Neuron (in vitro differentiated cells): Measurements from ENCODE around the gene SETBP1.

Experiments used
- H2AFZ ChIP-seq: one replicate; pipeline ENCODE4 v1.6.1; 2013; ENCODE audit warnings: low read depth, mild to moderate bottlenecking, inconsistent platforms, low read length, moderate library complexity
- H3K27me3 ChIP-seq: one replicate; pipeline ENCODE4 v1.6.1; 2013; ENCODE audit warnings: low read length; ENCODE audit not compliant: insufficient read depth
- H3K36me3 ChIP-seq: one replicate; pipeline ENCODE4 v1.6.1; 2013; ENCODE audit warnings: low read length; ENCODE audit not compliant: insufficient read depth
- H3K4me1 ChIP-seq: one replicate; pipeline ENCODE4 v1.6.1; 2013; ENCODE audit warnings: low read length; ENCODE audit not compliant: insufficient read depth
- H3K4me3 ChIP-seq: 2 replicates; pipeline ENCODE4 v1.5.1; 2013; ENCODE audit warnings: mild to moderate bottlenecking, low read length, moderate library complexity
- H3K9me3 ChIP-seq: one replicate; pipeline ENCODE4 v1.6.1; 2013; ENCODE audit warnings: low read length

SETBP1 gene

GRCh38 chr18:44801781-44802180 is 121.1 kb downstream of the SETBP1 start:
- Histone ChIP-seq H2AFZ (no peak overlapping the region), H3K9me3 (no peaks in the 10 kb centered on the region), H3K4me3 (no peak overlapping the region), H3K4me1 (peaks cover 19% of the 10 kb centered on the region), H3K36me3 (peaks cover 28% of the 10 kb centered on the region), H3K27me3 (no peaks in the 10 kb centered on the region)

GRCh38 chr18:44802508-44802907 is 121.8 kb downstream of the SETBP1 start:
- no peak overlapping the region for H2AFZ ChIP-seq
- no peaks in the 10 kb centered on the region for H3K27me3 ChIP-seq
- H3K4me3 ChIP-seq: no peak overlapping the region
- peaks cover 17% of the 10 kb centered on the region for H3K4me1 ChIP-seq
- H3K36me3 ChIP-seq: peaks cover 28% of the 10 kb centered on the region
- no peaks in the 10 kb centered on the region for H3K9me3 ChIP-seq

- no peak overlapping the region for H2AFZ ChIP-seq
- H3K4me1 ChIP-seq: peaks cover 17% of the 10 kb centered on the region
- peaks cover 25% of the 10 kb centered on the region for H3K36me3 ChIP-seq
- no peaks in the 10 kb centered on the region for H3K9me3 ChIP-seq
- H3K27me3 ChIP-seq: no peaks in the 10 kb centered on the region
- no peak overlapping the region for H3K4me3 ChIP-seq
Measured at GRCh38 chr18:44803019-44803650, 122.4 kb downstream of the SETBP1 start.

GRCh38 chr18:44804033-44804432 is 123.3 kb downstream of the SETBP1 start:
- H3K4me1 ChIP-seq: peaks cover 17% of the 10 kb centered on the region
- no peak overlapping the region for H2AFZ ChIP-seq
- H3K4me3 ChIP-seq: no peak overlapping the region
- H3K36me3 ChIP-seq: peaks cover 20% of the 10 kb centered on the region
- H3K27me3 ChIP-seq: no peaks in the 10 kb centered on the region
- no peaks in the 10 kb centered on the region for H3K9me3 ChIP-seq

- no peaks in the 10 kb centered on the region for H3K9me3 ChIP-seq
- H3K4me1 ChIP-seq: peaks cover 15% of the 10 kb centered on the region
- no peak overlapping the region for H2AFZ ChIP-seq
- peaks cover 13% of the 10 kb centered on the region for H3K36me3 ChIP-seq
- H3K27me3 ChIP-seq: no peaks in the 10 kb centered on the region
- H3K4me3 ChIP-seq: no peak overlapping the region
Measured at GRCh38 chr18:44805176-44805575, 124.5 kb downstream of the SETBP1 start.

GRCh38 chr18:44805643-44806042 is 125.0 kb downstream of the SETBP1 start:
- peaks cover 9% of the 10 kb centered on the region for H3K36me3 ChIP-seq
- H3K9me3 ChIP-seq: no peaks in the 10 kb centered on the region
- peaks cover 15% of the 10 kb centered on the region for H3K4me1 ChIP-seq
- H3K4me3 ChIP-seq: no peak overlapping the region
- no peak overlapping the region for H2AFZ ChIP-seq
- H3K27me3 ChIP-seq: no peaks in the 10 kb centered on the region

GRCh38 chr18:44807766-44808165 is 127.1 kb downstream of the SETBP1 start:
- peaks cover 5% of the 10 kb centered on the region for H3K4me1 ChIP-seq
- H3K27me3 ChIP-seq: no peaks in the 10 kb centered on the region
- H2AFZ ChIP-seq: no peak overlapping the region
- no peak overlapping the region for H3K4me3 ChIP-seq
- peaks cover 14% of the 10 kb centered on the region for H3K36me3 ChIP-seq
- no peaks in the 10 kb centered on the region for H3K9me3 ChIP-seq

- Histone ChIP-seq H3K4me3 (no peak overlapping the region), H3K36me3 (peaks cover 8% of the 10 kb centered on the region), H3K27me3 (no peaks in the 10 kb centered on the region), H3K4me1 (peaks cover 17% of the 10 kb centered on the region), H3K9me3 (no peaks in the 10 kb centered on the region), H2AFZ (no peak overlapping the region)
Measured at GRCh38 chr18:44811572-44812125, 131.0 kb downstream of the SETBP1 start.

- Histone ChIP-seq H3K4me3 (no peak overlapping the region), H3K36me3 (peaks cover 8% of the 10 kb centered on the region), H3K27me3 (no peaks in the 10 kb centered on the region), H3K4me1 (peaks cover 22% of the 10 kb centered on the region), H3K9me3 (no peaks in the 10 kb centered on the region), H2AFZ (no peak overlapping the region)
Measured at GRCh38 chr18:44812426-44812825, 131.7 kb downstream of the SETBP1 start.

GRCh38 chr18:44813586-44813985 is 132.9 kb downstream of the SETBP1 start:
- Histone ChIP-seq H3K27me3 (no peaks in the 10 kb centered on the region), H3K9me3 (no peaks in the 10 kb centered on the region), H3K4me1 (peaks cover 25% of the 10 kb centered on the region), H3K36me3 (peaks cover 6% of the 10 kb centered on the region), H3K4me3 (no peak overlapping the region), H2AFZ (no peak overlapping the region)

- no peak overlapping the region for H2AFZ ChIP-seq
- no peak overlapping the region for H3K4me3 ChIP-seq
- H3K36me3 ChIP-seq: peaks cover 14% of the 10 kb centered on the region
- H3K27me3 ChIP-seq: no peaks in the 10 kb centered on the region
- H3K9me3 ChIP-seq: peaks cover 2% of the 10 kb centered on the region
- peaks cover 25% of the 10 kb centered on the region for H3K4me1 ChIP-seq
Measured at GRCh38 chr18:44815108-44815507, 134.4 kb downstream of the SETBP1 start.

GRCh38 chr18:44816050-44816449 is 135.4 kb downstream of the SETBP1 start:
- peaks cover 2% of the 10 kb centered on the region for H3K9me3 ChIP-seq
- peaks cover 25% of the 10 kb centered on the region for H3K4me1 ChIP-seq
- no peak overlapping the region for H3K4me3 ChIP-seq
- H3K27me3 ChIP-seq: no peaks in the 10 kb centered on the region
- peaks cover 14% of the 10 kb centered on the region for H3K36me3 ChIP-seq
- H2AFZ ChIP-seq: no peak overlapping the region

- no peak overlapping the region for H3K4me3 ChIP-seq
- no peak overlapping the region for H2AFZ ChIP-seq
- H3K4me1 ChIP-seq: peaks cover 25% of the 10 kb centered on the region
- peaks cover 11% of the 10 kb centered on the region for H3K36me3 ChIP-seq
- peaks cover 2% of the 10 kb centered on the region for H3K9me3 ChIP-seq
- no peaks in the 10 kb centered on the region for H3K27me3 ChIP-seq
Measured at GRCh38 chr18:44816477-44816876, 135.8 kb downstream of the SETBP1 start.
